HEK293T (cell line): Measurements from ENCODE around the gene PRKCE.

Experiments used
- ARNT ChIP-seq: fragments of 450-650 bp; IDR thresholded peaks from 2 replicates; pipeline ENCODE4 v1.6.1; 2017; ENCODE audit warnings: mild to moderate bottlenecking
- BHLHE40 ChIP-seq: fragments of 450-650 bp; IDR thresholded peaks from 2 replicates; pipeline ENCODE4 v1.6.1; 2016; ENCODE audit warnings: mild to moderate bottlenecking, moderate library complexity, borderline replicate concordance
- ELF4 ChIP-seq: fragments of 450-650 bp; IDR thresholded peaks from 2 replicates; pipeline ENCODE4 v1.6.1; 2017; ENCODE audit warnings: antibody characterized with exemption
- FOXA1 ChIP-seq: fragments of 450-650 bp; IDR thresholded peaks from 2 replicates; pipeline ENCODE4 v1.6.1; 2016; ENCODE audit warnings: mild to moderate bottlenecking
- FOXK2 ChIP-seq: fragments of 450-650 bp; IDR thresholded peaks from 2 replicates; pipeline ENCODE4 v1.6.1; 2016; ENCODE audit warnings: mild to moderate bottlenecking
- FOXM1 ChIP-seq: fragments of 450-650 bp; IDR thresholded peaks from 2 replicates; pipeline ENCODE4 v1.6.1; 2017; ENCODE audit warnings: mild to moderate bottlenecking, borderline replicate concordance
- L3MBTL2 ChIP-seq: fragments of 450-650 bp; conservative IDR thresholded peaks from 2 replicates; pipeline ENCODE4 v1.6.1; 2016; ENCODE audit warnings: mild to moderate bottlenecking
- LEF1 ChIP-seq: fragments of 450-650 bp; IDR thresholded peaks from 2 replicates; pipeline ENCODE4 v1.6.1; 2017; ENCODE audit warnings: mild to moderate bottlenecking, borderline replicate concordance
- SP1 ChIP-seq: fragments of 450-650 bp; IDR thresholded peaks from 2 replicates; pipeline ENCODE4 v1.6.1; 2017
- SUZ12 ChIP-seq: fragments of 450-650 bp; IDR thresholded peaks from 2 replicates; pipeline ENCODE4 v1.6.1; 2016; ENCODE audit warnings: mild to moderate bottlenecking
- TARDBP ChIP-seq: fragments of 450-650 bp; IDR thresholded peaks from 2 replicates; pipeline ENCODE4 v1.6.1; 2016
- ZNF384 ChIP-seq: fragments of 450-650 bp; IDR thresholded peaks from 2 replicates; pipeline ENCODE4 v1.6.1; 2016
- TF ChIP-seq, protein P1 (sequence below): fragments of 450-650 bp; IDR thresholded peaks from 2 replicates; pipeline ENCODE4 v1.6.1; 2016

DNA sequence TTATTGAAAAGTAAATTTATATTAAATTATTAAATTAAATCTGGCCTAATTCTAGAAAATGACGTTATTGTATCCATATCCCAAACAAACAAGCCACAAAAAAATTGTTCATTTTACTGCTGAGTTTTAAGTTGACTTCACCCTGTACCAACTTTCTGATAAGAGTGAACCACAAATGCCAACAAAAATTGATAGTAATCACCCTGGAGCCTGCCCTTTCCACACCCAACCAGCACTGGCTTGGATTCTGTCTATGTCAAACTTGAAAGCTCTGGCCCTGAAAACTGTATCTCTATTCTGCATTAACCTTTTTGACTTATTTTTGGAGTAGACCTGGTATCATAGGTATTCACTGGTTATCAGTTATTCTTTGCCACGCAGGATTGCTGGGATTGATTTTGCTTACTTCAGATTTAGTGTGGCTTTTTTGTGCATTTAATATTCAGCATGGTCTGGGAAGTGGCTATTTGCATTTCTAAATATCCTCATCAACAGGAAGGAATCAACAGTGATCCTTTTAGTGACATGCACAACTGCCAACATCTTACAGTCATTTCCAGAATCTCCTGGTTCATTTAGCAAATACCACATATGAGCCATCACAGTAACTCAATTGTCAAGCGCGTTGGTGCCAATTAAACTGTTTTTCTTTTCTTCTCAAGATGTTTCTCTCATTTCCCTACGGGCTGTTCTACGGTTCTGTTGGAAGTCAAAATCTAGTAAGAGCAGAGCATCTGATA lies 29.0 kb upstream of the PRKCE start:
- TF ChIP-seq L3MBTL2 = no peak
- no peak for TF ChIP-seq FOXA1
- TF ChIP-seq SUZ12 = no peak
- no peak for TF ChIP-seq ZNF384
- TF ChIP-seq ELF4 = no peak
- TF ChIP-seq SP1 = no peak
- TF ChIP-seq FOXM1 = no peak
- no peak for TF ChIP-seq ARNT
- no peak for TF ChIP-seq TARDBP
- no peak for TF ChIP-seq FOXK2
- TF ChIP-seq, protein P1, sequence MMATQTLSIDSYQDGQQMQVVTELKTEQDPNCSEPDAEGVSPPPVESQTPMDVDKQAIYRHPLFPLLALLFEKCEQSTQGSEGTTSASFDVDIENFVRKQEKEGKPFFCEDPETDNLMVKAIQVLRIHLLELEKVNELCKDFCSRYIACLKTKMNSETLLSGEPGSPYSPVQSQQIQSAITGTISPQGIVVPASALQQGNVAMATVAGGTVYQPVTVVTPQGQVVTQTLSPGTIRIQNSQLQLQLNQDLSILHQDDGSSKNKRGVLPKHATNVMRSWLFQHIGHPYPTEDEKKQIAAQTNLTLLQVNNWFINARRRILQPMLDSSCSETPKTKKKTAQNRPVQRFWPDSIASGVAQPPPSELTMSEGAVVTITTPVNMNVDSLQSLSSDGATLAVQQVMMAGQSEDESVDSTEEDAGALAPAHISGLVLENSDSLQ = no peak
- TF ChIP-seq LEF1 = no peak
- TF ChIP-seq BHLHE40 = no peak
